KOPT-K1 (cell line): ENCODE data around the gene GMDS.

Experiments
- H3K27ac ChIP-seq: fragments of 200-600 bp; sonication (generic); 2 replicates; pipeline ENCODE4 v1.5.1; 2016; ENCODE audit warnings: antibody characterized with exemption, mild to moderate bottlenecking, low read depth, low read length; ENCODE audit not compliant: poor library complexity, severe bottlenecking
- H3K36me3 ChIP-seq: fragments of 200-600 bp; sonication (generic); 2 replicates; pipeline ENCODE4 v1.5.1; 2017; ENCODE audit warnings: antibody characterized with exemption, mild to moderate bottlenecking, low read length, moderate library complexity; ENCODE audit not compliant: insufficient read depth
- H3K9me3 ChIP-seq: fragments of 200-600 bp; sonication (generic); 2 replicates; pipeline ENCODE4 v1.5.1; 2017; ENCODE audit warnings: antibody characterized with exemption, low read length, mild to moderate bottlenecking; ENCODE audit not compliant: insufficient read depth, poor library complexity, severe bottlenecking

Gene GMDS

GRCh38 chr6:1869308-1869707 is 376.1 kb downstream of the GMDS start:
- Histone ChIP-seq H3K36me3 (no peaks in the 10 kb centered on the region), H3K27ac (no peak overlapping the region), H3K9me3 (no peaks in the 10 kb centered on the region)

GRCh38 chr6:1868561-1869261 is 376.7 kb downstream of the GMDS start:
- Histone ChIP-seq H3K36me3 (no peaks in the 10 kb centered on the region), H3K27ac (no peak overlapping the region), H3K9me3 (no peaks in the 10 kb centered on the region)

DNA sequence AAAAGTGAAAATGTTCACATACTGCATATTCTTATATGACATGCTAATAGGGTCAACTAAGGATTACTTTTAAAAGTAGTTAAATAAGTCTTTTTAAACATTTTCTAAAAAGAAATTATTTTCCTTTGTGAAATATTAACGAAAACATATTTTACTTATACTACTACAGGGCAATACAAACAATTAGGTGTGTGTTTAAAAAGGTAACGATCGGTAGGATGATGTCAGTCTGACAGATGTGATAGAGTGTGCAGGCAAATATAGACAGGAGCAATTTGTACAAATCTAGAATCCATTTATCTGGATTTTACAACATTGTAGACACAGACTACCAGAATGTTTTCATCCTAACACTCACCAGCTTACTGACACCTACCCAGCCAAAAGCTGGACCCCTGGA is 378.2 kb downstream of the GMDS start:
- Histone ChIP-seq H3K36me3 (no peaks in the 10 kb centered on the region), H3K27ac (no peak overlapping the region), H3K9me3 (no peaks in the 10 kb centered on the region)

DNA sequence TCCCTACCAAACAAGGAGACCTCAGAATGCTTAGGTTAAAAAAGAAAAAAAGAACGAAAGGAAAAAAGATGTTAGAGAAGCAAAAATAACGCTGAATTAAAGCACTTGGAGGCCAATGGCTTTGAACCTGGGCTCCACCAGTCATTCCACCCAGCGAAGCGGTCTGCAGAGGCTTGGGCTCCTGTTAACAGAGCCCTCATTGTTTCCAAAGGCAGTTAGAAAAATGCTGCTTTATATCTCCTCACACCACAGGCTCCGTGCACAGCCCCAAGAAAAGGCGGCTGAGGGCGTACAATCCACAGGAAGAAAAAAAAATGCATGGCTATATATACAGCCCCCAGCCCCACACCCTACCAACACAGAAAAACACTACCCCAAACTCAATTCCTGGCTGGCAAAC is 379.8 kb downstream of the GMDS start:
- Histone ChIP-seq H3K27ac (no peak overlapping the region), H3K9me3 (no peaks in the 10 kb centered on the region), H3K36me3 (no peaks in the 10 kb centered on the region)

- H3K36me3 ChIP-seq: no peaks in the 10 kb centered on the region
- no peak overlapping the region for H3K27ac ChIP-seq
- H3K9me3 ChIP-seq: no peaks in the 10 kb centered on the region
Measured at GRCh38 chr6:1864496-1864895, 380.9 kb downstream of the GMDS start.

DNA sequence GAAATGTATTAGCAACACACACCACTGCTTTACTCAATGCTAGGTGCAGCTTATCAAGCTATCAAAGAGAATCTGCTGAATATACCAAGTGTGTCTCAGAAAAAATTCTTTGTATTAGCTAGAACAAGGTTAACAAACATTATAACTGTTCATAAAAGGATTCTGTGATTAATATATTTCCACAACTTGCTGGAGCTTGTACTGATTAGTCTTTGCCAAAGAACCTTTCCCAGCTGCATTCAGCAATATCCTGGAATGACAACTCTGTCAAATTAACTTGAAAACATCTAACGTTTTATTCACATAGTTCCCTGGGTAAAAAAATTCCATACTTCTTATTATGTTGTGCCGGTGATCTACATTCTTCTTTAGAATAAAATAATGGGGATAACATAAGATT is 383.0 kb downstream of the GMDS start:
- no peak overlapping the region for H3K27ac ChIP-seq
- H3K9me3 ChIP-seq: no peaks in the 10 kb centered on the region
- no peaks in the 10 kb centered on the region for H3K36me3 ChIP-seq

DNA sequence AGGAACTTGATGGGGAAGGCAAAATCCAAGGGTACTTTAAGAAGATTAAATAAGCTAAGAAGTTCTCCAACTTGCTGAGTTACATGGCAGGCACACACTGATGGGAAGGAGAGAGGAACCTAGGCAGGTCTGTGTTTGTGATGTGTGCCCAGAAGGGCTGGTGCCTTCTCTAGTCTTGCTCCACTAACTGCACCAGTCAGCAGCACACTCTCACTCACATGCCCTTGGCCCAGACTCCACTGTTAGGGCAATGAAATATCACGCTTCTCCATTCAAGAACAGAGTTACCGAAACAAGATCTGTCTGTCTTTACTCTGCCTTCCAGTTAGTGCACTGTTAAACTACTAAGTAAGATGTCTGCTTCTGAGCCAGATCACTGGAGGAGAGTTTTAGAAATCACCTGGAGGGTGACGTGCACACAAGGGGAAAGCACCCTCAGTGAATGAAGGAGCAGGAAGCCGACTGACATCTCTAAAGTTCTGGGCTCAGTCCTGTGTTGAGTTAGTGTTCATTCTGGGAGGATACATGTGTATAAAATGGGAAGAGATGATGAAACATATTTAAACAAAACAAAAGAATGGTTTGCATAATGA is 384.6 kb downstream of the GMDS start:
- Histone ChIP-seq H3K9me3 (no peaks in the 10 kb centered on the region), H3K36me3 (no peaks in the 10 kb centered on the region), H3K27ac (no peak overlapping the region)

GRCh38 chr6:1858859-1859258 is 386.5 kb downstream of the GMDS start:
- H3K36me3 ChIP-seq: no peaks in the 10 kb centered on the region
- H3K9me3 ChIP-seq: no peaks in the 10 kb centered on the region
- no peak overlapping the region for H3K27ac ChIP-seq

- Histone ChIP-seq H3K9me3 (no peaks in the 10 kb centered on the region), H3K27ac (no peak overlapping the region), H3K36me3 (no peaks in the 10 kb centered on the region)
Measured at GRCh38 chr6:1858196-1858595, 387.2 kb downstream of the GMDS start.

GRCh38 chr6:1856381-1856780 is 389.0 kb downstream of the GMDS start:
- H3K27ac ChIP-seq: no peak overlapping the region

GRCh38 chr6:1855890-1856289 is 389.5 kb downstream of the GMDS start:
- Histone ChIP-seq H3K27ac (no peak overlapping the region), H3K9me3 (no peaks in the 10 kb centered on the region), H3K36me3 (no peaks in the 10 kb centered on the region)

More at GRCh38 chr6:1856381-1856780, 389.0 kb downstream of the GMDS start:
- Histone ChIP-seq H3K36me3 (no peaks in the 10 kb centered on the region), H3K9me3 (no peaks in the 10 kb centered on the region)

GRCh38 chr6:1854296-1854695 is 391.1 kb downstream of the GMDS start:
- no peaks in the 10 kb centered on the region for H3K36me3 ChIP-seq
- H3K27ac ChIP-seq: no peak overlapping the region
- H3K9me3 ChIP-seq: no peaks in the 10 kb centered on the region

DNA sequence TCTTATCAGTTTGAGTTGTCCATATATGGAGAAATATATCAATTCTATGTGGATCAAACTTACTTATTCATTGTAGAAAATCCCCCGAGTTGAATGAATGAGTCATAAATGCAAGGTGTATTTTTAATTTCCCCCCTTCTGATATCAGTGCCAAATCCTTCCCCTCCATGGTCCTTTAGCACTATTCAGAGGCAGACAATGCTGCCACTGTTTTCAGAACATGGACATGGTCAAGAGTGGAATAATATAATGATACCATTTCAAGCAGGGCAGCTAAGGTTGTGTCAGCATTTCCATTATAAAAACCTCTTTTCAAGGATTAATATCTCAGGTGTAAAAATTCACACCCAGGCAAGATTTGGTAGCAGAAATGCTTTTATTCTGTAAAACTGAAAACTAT is 391.6 kb downstream of the GMDS start:
- Histone ChIP-seq H3K36me3 (no peaks in the 10 kb centered on the region), H3K9me3 (no peaks in the 10 kb centered on the region), H3K27ac (no peak overlapping the region)

- Histone ChIP-seq H3K27ac (no peak overlapping the region), H3K9me3 (no peaks in the 10 kb centered on the region), H3K36me3 (no peaks in the 10 kb centered on the region)
Measured at GRCh38 chr6:1851681-1852456, 393.5 kb downstream of the GMDS start.

DNA sequence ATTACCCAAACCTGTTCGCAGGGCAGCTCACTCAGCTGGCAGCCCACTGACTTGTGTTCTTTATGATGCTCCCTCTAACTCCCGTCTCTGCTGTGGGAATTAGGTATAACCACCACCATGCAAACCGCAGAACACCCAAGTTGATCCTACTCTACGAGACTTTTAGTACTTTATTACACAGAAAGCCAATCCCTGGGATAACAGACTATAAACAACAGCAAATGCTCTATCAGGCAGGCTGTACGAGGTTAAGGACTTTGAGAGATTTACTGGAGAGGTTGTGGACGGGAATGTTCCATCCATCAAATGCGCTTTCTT is 394.6 kb downstream of the GMDS start:
- Histone ChIP-seq H3K27ac (no peak overlapping the region), H3K9me3 (peaks cover 1% of the 10 kb centered on the region), H3K36me3 (no peaks in the 10 kb centered on the region)
